ENCODE measurements around the gene LRCH4. TPM values are rescaled to one million over a fixed set of nuclear protein-coding genes. Genes with fewer than 3 reads are reported as not detected.
A peak's percentile ranks its signal among the peaks of the same experiment; 100 is the strongest.

Gene LRCH4
- total RNA-seq, 1 donor from 2014 or later, result 89.7 TPM

DNA sequence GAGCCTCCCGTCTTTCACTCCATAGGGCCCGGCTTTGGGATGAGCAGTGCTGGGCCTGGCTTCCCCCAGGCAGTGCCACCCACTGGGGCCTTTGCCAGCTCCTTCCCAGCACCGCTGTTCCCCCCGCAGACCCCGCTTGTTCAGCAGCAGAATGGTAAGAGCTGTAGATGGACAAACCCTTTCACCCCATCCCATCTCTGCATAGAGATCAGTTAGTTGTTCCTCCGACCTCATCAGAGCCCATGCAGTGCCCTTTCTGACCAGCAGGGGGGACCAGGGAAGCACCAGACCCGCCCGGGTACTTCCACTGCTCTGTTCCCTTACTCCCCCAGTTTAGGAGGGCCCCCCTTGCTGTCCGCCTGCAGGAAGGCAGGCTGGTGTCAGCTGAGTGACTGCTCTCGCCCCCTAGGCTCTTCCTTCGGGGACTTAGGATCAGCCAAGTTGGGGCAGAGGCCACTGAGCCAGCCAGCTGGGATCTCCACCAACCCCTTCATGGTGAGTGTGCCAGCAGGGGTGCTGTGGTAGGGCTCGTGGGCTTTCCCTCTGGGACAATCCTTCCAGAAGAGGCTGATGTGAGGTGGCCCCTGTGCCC lies 22.0 kb downstream of the LRCH4 start:
- peaks cover 9% of the 10 kb centered on the region for H3K4me1 Mint-ChIP-seq (ENCODE audit: unreplicated experiment)
- TF ChIP-seq, protein P1, sequence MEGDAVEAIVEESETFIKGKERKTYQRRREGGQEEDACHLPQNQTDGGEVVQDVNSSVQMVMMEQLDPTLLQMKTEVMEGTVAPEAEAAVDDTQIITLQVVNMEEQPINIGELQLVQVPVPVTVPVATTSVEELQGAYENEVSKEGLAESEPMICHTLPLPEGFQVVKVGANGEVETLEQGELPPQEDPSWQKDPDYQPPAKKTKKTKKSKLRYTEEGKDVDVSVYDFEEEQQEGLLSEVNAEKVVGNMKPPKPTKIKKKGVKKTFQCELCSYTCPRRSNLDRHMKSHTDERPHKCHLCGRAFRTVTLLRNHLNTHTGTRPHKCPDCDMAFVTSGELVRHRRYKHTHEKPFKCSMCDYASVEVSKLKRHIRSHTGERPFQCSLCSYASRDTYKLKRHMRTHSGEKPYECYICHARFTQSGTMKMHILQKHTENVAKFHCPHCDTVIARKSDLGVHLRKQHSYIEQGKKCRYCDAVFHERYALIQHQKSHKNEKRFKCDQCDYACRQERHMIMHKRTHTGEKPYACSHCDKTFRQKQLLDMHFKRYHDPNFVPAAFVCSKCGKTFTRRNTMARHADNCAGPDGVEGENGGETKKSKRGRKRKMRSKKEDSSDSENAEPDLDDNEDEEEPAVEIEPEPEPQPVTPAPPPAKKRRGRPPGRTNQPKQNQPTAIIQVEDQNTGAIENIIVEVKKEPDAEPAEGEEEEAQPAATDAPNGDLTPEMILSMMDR (IDR thresholded peaks at IDR 0.05; ENCODE audit: unreplicated experiment), result peak; percentile 96
- no peaks in the 10 kb centered on the region for H3K9me3 Mint-ChIP-seq (ENCODE audit: unreplicated experiment)
- H3K4me3 Mint-ChIP-seq (ENCODE audit: unreplicated experiment), result peak overlapping the region; percentile 37
- H3K27ac Mint-ChIP-seq (ENCODE audit: unreplicated experiment), result no peak overlapping the region
- H3K27me3 Mint-ChIP-seq (ENCODE audit: unreplicated experiment), result peaks cover 11% of the 10 kb centered on the region
- H3K36me3 Mint-ChIP-seq (ENCODE audit: low read depth, unreplicated experiment), result peaks cover 16% of the 10 kb centered on the region
- DNase-seq (ENCODE audit: low spot score), result peak; percentile 84

DNA sequence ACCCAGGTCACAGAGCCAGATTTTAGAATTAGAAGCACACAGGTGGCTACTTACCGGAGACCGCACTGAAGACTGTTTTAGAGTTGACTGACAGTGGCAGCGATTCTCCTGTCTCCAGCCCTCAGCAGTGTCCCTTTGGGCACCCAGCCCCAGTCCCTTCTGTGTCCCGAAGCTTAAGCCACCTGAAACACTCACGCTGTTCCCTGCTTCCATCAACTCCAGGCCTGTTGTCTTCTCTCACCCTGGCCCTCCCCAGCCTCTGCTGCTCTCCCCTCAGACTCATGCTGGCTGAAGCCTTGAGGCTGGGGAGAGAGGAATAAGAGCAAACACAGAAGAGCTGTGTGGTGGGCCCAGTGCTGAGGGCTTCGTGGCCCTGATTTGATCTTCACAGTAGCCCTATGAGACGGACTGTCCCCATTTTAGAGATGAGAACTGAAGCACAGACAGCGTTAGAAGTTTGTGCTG lies 22.8 kb downstream of the LRCH4 start:
- DNase-seq (ENCODE audit: low spot score), result no peak
- H3K9me3 Mint-ChIP-seq (ENCODE audit: unreplicated experiment), result no peaks in the 10 kb centered on the region
- H3K27ac Mint-ChIP-seq (ENCODE audit: unreplicated experiment), result peak overlapping the region; percentile 24
- peak overlapping the region; percentile 37 for H3K4me3 Mint-ChIP-seq (ENCODE audit: unreplicated experiment)
- peaks cover 16% of the 10 kb centered on the region for H3K36me3 Mint-ChIP-seq (ENCODE audit: low read depth, unreplicated experiment)
- TF ChIP-seq, protein P1 (IDR thresholded peaks at IDR 0.05; ENCODE audit: unreplicated experiment), result no peak
- peaks cover 9% of the 10 kb centered on the region for H3K27me3 Mint-ChIP-seq (ENCODE audit: unreplicated experiment)
- H3K4me1 Mint-ChIP-seq (ENCODE audit: unreplicated experiment), result peaks cover 8% of the 10 kb centered on the region

DNA sequence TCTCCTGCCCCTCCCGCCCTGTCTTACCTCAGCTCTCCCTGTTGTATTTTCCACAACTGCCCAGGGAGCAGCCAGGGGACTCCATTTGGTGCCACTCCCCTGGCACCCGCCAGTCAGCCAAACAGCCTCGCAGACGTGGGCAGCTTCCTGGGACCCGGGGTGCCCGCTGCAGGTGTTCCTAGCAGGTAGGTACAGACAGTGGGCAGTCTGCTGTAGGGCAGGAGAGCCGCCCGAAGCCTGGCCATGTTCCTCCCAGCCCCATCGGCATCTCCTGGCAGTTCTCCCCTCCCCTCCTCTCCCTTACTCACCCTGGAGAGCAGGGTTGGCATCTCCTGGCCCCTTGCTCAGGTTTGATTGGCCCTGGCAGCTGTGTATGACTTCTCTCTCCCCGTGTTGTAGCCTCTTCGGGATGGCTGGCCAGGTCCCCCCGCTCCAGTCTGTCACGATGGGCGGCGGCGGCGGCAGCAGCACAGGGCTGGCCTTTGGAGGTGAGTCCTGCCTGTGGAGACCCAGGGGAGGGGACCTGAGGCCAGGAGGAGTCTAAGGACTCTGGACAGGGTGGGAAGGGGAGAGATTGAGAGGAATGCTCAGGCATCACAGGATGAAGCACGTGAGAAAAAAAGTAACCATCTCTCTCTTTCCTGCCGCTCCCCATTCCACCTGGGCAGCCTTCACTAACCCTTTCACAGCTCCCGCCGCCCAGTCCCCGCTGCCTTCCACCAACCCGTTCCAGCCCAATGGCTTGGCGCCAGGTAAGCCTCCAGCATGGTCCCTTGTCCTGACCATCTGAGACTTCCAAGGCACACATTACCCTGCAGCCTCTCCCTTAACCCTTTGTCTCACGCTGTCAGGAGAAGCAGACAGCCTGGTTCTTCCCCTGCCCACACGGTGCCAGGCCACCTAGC lies 23.5 kb downstream of the LRCH4 start:
- DNase-seq (ENCODE audit: low spot score), result no peak
- peaks cover 11% of the 10 kb centered on the region for H3K4me1 Mint-ChIP-seq (ENCODE audit: unreplicated experiment)
- no peaks in the 10 kb centered on the region for H3K9me3 Mint-ChIP-seq (ENCODE audit: unreplicated experiment)
- TF ChIP-seq, protein P1 (IDR thresholded peaks at IDR 0.05; ENCODE audit: unreplicated experiment), result no peak
- peaks cover 16% of the 10 kb centered on the region for H3K36me3 Mint-ChIP-seq (ENCODE audit: low read depth, unreplicated experiment)
- peaks cover 9% of the 10 kb centered on the region for H3K27me3 Mint-ChIP-seq (ENCODE audit: unreplicated experiment)
- no peak overlapping the region for H3K4me3 Mint-ChIP-seq (ENCODE audit: unreplicated experiment)
- peak overlapping the region; percentile 24 for H3K27ac Mint-ChIP-seq (ENCODE audit: unreplicated experiment)

DNA sequence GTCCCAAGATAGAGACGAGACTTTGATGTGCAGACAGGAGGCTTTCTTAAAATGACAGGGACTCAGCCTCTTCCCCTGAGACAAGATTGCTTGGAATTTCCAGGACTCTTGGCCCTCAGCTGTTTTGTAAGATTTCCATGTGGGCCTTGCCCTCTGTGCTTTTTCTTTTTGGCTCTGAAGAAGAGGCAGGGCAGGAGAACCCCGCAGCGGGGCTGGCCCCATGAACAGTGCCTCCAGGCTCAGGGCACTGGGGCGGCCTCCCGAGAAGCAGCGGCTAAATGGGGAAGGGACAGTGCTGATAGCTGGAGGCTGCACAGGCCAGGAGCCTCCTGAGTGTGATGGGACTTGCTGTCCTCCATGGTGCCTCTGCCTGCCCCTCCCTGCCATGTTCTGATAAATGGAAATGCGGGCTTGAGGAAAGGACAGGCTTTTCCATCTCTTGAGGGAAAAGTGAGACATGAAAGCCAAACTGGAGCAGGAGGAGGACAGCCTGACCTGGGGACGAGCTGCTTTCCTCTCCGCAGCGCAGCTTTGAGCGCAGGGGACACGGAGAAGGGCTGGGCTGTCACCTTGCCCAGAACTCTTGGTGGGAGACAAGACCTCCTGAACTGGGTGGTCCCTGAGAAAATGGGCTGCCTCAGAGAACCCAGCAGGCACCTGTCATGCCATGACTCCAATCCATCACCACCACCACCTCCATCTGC lies 24.3 kb downstream of the LRCH4 start:
- peak overlapping the region; percentile 30 for H3K27ac Mint-ChIP-seq (ENCODE audit: unreplicated experiment)
- peaks cover 11% of the 10 kb centered on the region for H3K4me1 Mint-ChIP-seq (ENCODE audit: unreplicated experiment)
- TF ChIP-seq, protein P1 (IDR thresholded peaks at IDR 0.05; ENCODE audit: unreplicated experiment), result no peak

More for the DNA sequence above, 24.3 kb downstream of the LRCH4 start:
- H3K27me3 Mint-ChIP-seq (ENCODE audit: unreplicated experiment), result peaks cover 9% of the 10 kb centered on the region
- H3K4me3 Mint-ChIP-seq (ENCODE audit: unreplicated experiment), result no peak overlapping the region
- DNase-seq (ENCODE audit: low spot score), result no peak
- H3K36me3 Mint-ChIP-seq (ENCODE audit: low read depth, unreplicated experiment), result peaks cover 19% of the 10 kb centered on the region
- no peaks in the 10 kb centered on the region for H3K9me3 Mint-ChIP-seq (ENCODE audit: unreplicated experiment)
